HG02840 (cell line): ENCODE results near the gene SUGCT.
"Not testable (repeated sequence)": the region's sequence is repeated elsewhere in the genome, so short reads cannot be mapped to it uniquely, and the experiment has no call there.

Experiments
- ATAC-seq: cut with Tn5 transposase; IDR thresholded peaks from one replicate; pipeline ENCODE4 v1.9.1; 2021; ENCODE audit warnings: mild to moderate bottlenecking, moderate library complexity, moderate number of reproducible peaks; ENCODE audit not compliant: unreplicated experiment, low FRiP score

SUGCT gene

DNA sequence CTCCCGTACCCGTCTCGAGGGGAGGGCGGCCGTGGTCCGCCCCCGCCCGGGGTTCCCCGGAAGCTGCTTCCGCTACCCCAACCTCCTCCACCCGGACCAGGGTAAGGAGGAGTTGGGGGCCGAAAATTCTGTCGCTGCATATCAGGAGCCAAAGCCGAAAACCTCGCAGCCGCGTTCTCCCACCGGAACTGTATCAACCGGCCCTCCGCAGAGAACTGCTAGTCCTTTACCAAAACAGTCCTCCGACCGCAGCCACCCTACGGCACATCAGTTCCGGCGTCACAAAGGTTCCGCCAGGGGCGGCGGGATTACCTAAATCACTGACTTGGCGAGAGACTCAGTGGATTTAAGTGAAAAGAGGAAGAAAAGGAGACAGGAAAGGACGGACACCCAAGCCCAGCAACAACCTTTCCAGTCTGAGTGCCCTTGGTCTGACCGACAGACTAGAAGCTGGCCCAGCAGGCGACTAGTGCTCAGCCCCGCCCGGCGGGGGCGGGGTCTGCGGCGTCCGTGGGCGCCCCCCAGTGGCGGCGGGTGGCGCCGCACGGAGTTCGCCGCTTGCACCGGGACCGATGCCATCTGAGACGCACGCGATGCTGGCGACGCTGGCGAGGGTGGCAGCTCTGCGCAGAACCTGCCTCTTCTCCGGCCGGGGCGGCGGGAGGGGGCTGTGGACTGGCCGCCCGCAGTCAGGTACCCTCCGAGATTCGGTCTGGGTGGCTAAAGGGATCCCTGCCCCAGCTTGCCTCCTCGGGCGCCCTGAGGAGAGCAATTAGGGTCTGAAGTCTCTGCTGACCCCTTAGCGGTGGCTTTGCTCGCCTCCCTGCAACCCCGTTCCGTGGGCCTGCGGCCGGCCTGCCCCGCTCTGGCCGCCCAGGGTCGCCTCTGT is at the start of gene SUGCT, which contains the start of gene MPLKIP:
SUGCT (plus strand) TSS at position 578 of the 889 bp plus-strand sequence.
MPLKIP (minus strand) TSS at position 195 of the 889 bp plus-strand sequence; CDS start at position 140, 55 bp downstream.
- ATAC-seq: peak; percentile 89

DNA sequence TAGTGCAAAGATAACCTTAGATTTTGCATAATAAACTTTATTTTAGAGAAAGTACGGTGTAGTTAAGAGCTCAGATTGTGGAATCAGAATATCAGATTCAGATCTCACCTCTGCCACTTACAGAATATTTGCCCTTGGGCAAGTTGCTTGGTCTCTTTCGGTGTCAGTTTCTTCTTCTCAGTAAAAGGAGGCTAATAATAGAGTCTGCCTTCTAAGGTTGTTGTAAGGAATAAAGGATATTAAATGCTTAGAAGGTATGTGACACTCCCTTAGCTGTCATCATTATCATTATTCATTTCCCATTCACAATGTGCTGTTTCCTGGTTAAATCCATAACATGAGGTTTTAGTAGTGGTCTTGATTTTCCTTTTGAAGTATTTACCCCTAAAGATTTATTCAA is 42.6 kb upstream of the SUGCT start:
- no peak for ATAC-seq

DNA sequence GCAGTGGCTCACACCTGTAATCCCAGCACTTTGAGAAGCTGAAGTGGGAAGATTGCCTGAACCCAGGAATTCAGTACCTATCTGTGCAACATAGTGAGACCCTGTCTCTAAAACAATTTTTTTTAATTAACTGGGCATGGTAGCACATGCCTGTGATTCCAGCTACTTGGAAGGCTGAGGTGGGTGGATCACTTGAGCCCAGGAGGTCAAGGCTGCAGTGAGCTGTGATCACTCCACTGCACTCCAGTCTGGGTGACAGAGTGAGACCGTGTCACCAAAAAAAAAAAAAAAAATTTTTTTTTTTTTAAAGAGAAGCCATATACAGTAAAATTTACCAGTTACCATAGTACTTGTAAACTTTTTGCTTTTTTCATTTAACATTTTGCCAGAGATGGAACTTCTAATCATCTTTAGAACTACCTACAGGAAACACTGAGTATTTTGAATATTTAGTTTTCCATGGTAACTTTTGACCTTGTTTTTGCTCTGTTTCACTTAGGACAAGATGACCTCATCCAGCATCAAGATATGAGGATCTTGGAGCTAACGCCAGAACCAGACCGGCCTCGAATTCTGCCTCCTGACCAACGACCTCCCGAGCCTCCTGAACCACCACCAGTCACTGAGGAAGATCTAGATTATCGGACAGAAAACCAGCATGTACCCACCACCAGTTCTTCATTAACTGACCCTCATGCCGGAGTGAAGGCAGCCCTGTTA is 41.0 kb upstream of the SUGCT start:
- ATAC-seq: no peak

DNA sequence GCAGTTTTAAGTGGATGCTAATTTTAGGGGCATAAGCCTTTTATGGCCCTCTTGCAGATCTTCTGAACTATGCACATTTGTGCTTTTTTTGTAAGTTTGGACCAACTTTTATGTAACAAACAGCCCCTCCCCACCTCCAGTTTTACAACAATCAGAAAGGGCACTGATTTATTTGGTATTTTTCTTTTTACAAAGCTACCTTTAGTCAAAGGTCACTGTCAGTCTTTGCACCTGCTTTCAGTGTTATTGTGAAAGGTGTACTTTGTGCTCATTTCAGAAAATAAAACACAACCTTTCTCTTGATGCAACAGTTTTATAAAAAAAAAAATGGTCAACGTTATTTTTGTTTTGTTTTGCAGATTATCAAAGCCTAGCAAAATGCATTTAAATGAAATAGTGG is 39.6 kb upstream of the SUGCT start:
- no peak for ATAC-seq

DNA sequence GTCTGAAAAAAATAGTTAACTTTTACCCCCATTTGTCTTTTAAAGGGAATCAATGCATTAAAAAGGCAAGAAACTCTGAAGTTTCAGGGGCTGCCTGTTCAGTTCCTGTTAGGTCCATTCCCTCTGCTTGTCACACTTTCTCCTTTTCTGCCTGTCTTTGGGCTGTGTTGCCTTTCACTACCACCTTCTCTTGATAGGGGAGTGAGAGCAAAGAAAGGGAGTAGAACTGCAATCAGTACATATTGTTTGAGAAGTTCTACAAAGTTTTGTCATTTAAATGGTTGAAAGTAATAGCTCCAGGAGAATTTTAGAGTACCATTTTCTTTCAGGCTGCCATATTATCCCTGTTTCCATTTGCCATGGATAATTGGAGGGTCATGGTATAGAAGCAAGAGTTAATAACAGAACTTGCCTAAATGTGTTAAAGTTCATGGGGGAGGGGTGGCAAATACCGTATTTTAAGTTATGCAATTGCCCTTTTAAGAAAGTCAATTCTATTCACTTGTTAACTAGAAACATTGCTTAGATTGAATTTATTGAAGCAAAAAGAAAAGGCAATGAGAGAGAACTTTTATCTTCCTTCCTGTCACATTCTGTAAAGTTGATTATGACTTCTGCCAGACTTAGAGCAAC is 39.0 kb upstream of the SUGCT start:
- no peak for ATAC-seq

DNA sequence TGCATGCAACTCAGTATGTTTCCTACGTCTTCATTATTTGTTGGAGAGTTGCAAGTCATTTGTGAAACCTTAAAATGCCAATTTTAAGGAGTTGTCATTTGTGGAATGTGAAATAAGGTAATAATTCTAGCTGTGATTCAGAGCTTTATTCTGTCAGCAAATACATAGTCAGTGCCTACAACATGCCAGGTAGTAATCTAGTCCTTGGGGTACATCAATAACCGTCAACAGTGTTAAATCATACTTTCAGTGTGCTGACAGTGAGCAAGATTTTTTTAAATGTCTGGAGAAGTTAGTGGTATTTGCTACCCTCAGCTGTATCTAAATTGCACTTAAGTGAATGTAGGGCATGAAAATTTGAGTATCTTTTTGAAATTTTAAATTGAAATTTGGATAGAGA is 37.1 kb upstream of the SUGCT start:
- ATAC-seq: no peak

DNA sequence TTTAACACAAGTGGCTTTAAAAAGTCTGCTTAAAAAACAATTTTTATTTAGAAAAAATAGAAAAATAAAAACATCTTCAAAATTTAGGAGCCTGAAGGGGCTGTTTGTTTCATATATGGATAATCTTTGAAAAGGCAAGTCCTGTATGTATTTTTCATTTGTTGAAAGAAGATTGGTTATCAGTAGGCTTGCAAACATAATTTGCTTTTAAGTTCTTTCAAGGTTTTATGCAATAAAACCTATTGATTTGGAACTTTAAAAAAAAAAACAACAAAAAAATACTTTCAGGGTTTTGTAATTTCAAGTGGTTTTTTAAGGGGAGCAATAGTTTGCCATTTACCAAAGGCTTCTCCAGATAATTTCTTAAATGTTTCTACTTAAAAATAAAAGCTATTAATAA is 36.0 kb upstream of the SUGCT start:
- no peak for ATAC-seq

DNA sequence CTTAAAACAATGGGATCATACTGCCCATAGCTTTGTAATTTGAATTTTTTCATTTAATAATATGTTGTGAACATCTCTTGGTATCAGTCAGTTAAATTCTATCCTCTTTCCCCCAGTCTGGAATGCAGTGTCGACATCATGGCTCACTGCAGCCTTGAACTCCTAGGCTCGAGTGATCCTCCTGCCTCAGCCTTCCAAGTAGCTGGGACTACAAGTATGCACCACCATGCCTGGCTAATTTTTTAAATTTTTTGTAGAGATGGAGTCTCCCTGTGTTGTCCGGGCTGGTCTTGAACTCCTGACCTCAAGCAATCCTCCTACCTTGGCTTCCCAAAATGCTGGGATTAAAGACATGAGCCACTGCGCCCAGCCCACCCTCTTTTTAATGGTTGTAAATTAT is 35.0 kb upstream of the SUGCT start:
- ATAC-seq: no peak

DNA sequence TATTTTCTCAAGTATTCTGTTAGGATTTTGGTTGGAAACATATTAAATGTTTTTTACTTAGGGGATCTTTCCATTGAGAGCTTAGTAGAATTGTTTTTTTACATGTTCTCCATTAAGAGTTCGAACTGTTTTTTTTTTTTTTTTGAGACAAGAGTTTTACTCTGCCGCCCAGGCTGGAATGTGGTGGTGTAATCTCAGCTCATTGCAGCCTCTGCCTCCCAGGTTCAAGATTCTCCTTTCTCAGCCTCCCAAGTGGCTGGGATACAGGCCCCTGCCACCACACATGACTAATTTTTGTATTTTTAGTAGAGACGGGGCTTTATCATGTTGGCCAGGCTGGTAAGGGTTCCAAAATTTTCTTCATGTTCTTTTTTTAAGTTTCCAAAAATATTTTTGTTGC is 33.6 kb upstream of the SUGCT start:
- no peak for ATAC-seq

DNA sequence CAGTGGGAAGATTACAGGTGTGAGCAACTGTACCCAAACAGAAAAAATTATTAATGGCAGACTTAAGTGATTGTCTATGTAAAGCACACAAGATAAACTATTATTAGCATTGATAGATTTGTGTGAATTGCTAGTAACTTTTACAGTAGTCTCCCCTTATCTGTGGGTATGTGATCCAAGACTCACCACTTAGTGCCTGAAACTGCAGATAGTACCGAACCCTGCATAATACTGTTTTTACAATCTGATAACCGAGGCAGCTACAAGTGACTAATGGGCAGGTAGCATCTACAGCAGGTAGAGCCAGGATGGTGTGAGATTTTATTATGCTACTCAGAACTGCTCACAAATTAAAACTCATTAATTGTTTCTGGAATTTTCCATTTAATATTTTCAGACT is 31.9 kb upstream of the SUGCT start:
- ATAC-seq: no peak

DNA sequence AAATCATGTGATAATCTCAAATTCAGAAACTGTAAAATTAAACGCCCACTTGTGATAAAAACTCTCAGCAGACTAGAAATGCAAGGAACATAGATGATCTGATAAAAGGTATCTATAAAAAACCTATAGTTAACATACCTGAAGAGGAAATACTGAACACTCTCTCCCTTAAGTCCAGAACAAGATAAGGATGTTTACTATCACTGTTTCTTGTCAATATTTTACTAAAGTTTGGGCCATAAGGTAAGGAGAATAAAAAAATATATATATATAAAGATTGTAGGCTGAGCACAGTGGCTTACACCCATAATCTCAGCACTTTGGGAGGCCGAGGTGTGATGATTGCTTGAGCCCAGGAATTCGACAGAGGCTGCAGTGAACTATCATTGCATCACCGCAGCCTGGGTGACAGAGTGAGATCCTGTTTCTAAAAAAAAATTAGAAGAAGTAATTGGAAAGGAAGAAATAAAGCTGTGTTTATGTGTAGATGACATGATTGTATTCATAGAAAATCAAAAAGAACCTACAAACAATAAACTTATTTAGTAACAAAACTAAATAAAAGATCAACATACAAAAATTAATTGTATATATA is 28.8 kb upstream of the SUGCT start:
- ATAC-seq: no peak

DNA sequence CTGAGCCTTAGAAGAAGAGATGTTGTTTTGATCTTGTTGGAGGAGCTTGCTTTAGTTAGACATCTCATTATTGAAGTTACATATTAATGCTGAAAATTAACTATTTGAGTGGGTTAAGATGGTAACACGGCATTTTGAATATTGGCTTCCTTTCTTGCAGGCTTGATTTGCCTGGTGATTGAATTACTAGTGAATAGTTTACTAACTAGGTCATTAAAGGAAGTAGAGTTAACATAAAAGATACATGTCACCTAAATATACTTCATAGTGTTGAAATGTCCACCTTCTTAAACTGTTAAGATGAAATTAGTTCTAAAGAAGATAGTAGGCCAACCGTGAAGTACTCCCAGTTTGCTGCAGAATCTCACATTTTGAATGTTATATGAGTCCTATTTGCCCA is 18.9 kb upstream of the SUGCT start:
- ATAC-seq: no peak

DNA sequence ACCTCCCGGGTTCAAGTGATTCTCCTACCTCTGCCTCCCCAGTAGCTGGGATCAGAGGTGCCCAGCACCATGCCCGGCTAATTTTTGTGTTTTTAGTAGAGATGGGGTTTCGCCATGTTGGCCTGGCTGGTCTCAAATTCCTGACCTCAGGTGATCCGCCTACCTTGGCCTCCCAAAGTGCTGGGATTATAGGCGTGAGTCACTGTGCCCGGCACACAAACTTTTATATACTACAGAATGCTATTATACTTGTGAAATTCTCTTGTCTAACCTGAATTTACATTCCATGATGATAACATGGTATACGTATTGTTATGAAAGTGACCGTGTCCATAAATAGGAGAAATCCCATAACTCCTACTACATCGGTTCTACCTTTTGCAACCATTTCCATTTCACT is 17.6 kb upstream of the SUGCT start:
- ATAC-seq: not testable (repeated sequence)

DNA sequence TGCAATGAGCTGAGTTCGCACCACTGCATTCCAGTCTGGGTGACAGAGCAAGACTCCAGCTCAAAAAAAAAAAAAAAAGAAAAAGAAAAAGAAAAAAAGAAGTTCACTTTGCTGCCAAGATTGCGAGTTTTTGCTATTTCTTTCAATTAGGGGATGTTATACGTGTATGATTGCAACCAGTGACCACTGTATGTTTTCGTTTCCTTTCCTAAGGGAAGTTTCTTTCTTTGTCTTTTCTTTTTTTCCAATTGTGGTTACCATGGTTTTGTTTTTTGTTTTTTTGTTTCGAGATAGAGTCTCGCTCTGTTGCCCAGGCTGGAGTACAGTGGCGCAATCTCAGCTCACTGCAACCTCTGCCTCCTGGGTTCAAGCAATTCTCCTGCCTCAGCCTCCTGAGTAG is 16.6 kb upstream of the SUGCT start:
- ATAC-seq: not testable (repeated sequence)

DNA sequence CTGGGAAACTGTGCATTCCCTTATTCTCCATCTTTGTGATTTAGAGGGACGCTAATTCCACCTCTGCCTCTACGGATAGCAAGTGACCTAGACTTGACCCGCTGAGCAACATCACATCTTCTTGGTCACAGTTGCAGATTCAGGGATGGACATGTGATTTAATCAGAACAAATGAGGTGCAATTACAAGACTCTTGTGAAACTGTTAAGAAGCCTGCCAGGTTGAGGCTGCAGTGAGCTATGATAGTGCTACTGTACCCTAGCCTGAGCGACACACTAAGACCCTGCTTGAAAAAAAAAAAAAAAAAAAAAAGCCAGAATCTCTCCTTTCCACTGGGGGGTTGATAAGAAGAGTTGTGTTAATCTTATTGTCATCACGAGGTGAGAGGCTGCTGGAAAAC is 14.8 kb upstream of the SUGCT start:
- ATAC-seq: no peak

DNA sequence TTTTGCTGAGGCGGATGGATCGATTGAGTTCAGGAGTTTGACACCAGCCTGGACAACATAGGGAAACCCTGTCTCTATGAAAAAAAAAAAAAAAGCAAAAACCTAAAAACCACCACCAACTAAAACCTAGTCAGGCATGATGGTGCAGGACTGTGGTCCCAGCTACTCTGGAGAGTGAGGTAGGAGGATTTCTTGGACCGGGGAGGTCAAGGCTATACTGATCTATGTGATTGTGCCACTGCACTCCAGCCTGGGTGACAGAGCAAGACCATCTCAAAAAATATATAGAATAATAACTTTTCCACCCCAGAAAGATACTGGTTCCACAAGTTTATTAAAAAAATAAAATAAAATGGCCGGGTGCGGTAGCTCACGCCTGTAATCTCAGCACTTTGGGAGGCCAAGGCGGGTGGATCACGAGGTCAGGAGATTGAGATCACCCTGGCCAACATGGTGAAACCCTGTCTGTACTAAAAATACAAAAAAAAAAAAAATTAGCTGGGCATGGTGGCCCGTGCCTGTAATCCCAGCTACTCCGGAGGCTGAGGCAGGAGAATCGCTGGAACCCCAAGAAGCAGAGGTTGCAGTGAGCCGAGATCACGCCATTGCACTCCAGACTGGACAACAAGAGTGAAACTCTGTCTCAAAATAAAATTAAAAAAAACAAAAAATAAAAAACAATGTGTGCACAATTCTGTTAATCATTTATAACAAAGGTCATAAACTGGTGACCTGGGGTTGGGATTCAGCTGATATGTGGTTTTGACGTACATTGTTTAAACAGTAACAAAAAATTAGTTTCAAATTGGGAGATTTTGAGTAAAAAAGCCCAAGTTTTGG is 12.5 kb upstream of the SUGCT start:
- not testable (repeated sequence) for ATAC-seq

DNA sequence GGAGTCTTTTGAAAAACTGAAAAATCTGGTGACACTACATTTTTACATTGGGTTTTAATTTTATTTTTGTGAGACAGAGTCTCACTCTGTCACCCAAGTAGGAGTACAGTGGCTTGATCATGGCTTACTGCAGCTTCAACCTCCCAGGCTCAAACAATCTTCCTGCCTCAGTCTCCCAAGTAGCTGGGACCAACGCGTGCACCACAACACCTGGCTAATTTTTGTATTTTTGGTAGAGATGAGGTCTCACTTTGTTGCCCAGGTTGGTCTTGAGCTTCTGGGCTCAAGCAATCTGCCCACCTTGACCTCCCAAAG is 11.9 kb upstream of the SUGCT start:
- ATAC-seq: no peak

DNA sequence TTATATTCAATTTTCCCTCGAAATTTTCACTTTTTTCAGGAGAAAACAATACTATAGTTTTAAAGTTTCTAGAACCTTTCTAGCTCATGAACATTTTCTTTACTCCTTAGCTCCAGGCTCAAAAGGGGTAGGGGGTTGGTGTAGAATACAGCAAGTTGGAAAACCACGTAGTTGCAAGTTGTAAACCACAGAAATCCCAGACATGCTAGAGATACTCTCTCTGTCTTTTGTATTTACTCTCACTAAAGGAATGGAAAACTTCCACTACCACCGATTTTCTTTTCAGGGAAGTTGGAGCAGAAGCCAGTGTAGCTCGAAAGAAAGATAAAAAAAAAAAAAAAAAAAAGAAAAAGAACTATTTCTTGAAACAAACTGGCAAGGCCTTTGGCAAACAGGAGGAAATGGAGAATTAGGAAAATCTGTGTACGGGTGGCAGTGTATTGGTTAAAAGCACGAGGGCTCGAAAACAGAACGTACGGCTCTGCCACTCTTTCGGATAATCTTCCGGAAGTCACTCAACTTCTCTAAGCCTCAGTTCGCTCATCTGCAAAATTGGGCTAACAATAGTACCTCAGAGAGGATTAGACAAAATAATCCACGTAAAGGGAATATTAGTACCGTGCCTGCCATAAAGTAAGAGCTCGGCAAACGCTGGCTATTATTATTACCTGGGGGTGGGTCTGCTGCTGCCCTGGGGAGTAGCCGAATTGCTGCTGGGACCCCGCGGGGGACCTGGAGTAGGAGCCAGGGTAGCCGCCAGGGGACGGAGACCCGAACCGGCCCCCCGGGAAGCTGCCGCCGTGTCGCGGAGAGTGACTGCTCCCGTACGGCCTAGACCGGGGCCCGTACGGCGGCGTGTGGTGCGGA is 1.0 kb upstream of the SUGCT start:
- ATAC-seq: no peak

DNA sequence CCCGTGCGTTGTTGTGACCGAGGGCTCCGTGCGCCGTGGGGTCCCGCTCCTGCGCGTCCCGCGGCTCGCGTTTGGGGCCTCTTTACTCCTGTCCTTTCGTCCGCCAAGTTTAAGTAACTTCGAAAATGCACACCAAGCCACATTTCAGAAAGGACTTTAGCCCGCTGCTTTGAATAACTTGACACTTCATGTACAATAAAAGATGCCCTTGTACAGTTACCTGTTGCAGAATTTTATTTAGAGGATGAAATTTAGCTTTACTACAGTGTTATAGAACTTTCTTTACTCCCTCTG is 459 bp downstream of the SUGCT start:
- no peak for ATAC-seq
